ENCODE measurements around the gene RPS6KA1.

- TF ChIP-seq CTCF (optimal IDR thresholded peaks at IDR 0.05 in 1 of 3, IDR thresholded peaks at IDR 0.05 in 1 of 3, conservative IDR thresholded peaks at IDR 0.05 in 1 of 3; ENCODE audit: extremely low read depth in 1 of 3, insufficient read depth in 2 of 3, low read length in 3 of 3), result no peak
- TF ChIP-seq EZH2 (IDR thresholded peaks at IDR 0.05; ENCODE audit: low read length), result no peak
Measured at GRCh38 chr1:26575348-26575747, 45.8 kb downstream of the RPS6KA1 start.
